ENCODE measurements around the gene ATP11C.

ATP11C gene

DNA sequence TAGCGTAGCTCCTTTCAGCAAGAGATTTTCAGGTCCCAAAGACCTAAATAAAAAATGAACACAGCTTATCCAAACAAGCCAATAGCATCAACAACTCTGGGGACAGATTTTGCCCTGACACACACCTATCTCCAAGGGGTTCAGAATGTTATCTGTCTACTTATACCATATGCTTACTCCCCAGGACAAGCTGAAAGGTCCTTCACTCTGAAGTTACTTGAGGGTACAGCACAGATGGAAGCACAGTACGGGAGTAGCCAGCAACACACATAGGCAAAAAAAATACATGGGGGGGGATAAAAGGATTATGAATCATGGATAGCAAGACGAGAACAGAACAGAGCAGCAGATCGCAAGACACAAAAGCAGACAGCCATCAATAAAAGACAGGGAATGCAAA, 134.2 kb downstream of the ATP11C start:
- Histone ChIP-seq H3K4me3 (ENCODE audit: low read depth in 1 of 2, low read length in 2 of 2) (no peak overlapping the region), H3K9me3 (ENCODE audit: insufficient read depth, low read length, severe bottlenecking) (no peaks in the 10 kb centered on the region), H4K20me1 (ENCODE audit: insufficient read depth, low read length) (no peaks in the 10 kb centered on the region), H3K27ac (ENCODE audit: low read length) (no peak overlapping the region), H3K4me2 (ENCODE audit: insufficient read depth, low read length) (no peak overlapping the region), H2AFZ (ENCODE audit: low read depth, low read length) (no peak overlapping the region), H3K4me1 (ENCODE audit: insufficient read depth, low read length) (no peaks in the 10 kb centered on the region), H3K27me3 (ENCODE audit: insufficient read depth, low read length, poor library complexity) (no peaks in the 10 kb centered on the region), H3K36me3 (ENCODE audit: insufficient read depth, low read length) (peaks cover 24% of the 10 kb centered on the region; the same call in 1 of the 2 replicates), H3K9ac (ENCODE audit: low read depth, low read length) (no peak overlapping the region), H3K79me2 (ENCODE audit: insufficient read depth, low read length) (no peaks in the 10 kb centered on the region)
- ATAC-seq (ENCODE audit: insufficient read depth, low read depth): no peak
- no peak for TF ChIP-seq EZH2 (IDR thresholded peaks at IDR 0.05; ENCODE audit: borderline replicate concordance, low read depth, low read length, severe bottlenecking)
- TF ChIP-seq, protein P1, sequence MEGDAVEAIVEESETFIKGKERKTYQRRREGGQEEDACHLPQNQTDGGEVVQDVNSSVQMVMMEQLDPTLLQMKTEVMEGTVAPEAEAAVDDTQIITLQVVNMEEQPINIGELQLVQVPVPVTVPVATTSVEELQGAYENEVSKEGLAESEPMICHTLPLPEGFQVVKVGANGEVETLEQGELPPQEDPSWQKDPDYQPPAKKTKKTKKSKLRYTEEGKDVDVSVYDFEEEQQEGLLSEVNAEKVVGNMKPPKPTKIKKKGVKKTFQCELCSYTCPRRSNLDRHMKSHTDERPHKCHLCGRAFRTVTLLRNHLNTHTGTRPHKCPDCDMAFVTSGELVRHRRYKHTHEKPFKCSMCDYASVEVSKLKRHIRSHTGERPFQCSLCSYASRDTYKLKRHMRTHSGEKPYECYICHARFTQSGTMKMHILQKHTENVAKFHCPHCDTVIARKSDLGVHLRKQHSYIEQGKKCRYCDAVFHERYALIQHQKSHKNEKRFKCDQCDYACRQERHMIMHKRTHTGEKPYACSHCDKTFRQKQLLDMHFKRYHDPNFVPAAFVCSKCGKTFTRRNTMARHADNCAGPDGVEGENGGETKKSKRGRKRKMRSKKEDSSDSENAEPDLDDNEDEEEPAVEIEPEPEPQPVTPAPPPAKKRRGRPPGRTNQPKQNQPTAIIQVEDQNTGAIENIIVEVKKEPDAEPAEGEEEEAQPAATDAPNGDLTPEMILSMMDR (IDR thresholded peaks at IDR 0.05; ENCODE audit: borderline replicate concordance, extremely low read depth, low read length, poor library complexity, severe bottlenecking): no peak
- DNase-seq: no peak

DNA sequence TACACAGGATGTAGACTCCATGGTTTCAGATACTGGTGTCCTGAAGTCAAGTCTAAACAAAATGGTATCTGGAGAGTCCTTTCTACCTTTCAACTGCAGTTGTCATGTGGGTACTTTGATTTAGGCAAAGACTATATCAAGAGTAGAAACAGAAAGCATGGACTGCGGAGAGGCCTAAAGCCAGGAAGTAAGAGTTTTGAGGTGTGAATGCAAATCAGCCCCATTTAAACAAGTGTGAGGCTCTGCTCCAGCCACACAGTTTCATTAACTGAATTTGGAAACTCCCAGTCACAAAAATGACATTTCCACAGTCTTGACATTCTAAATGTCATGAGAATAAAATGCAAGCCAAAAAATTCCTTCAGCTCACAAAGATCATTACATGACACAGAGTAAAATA, 137.7 kb downstream of the ATP11C start:
- no peak for ATAC-seq (ENCODE audit: insufficient read depth, low read depth)

DNA sequence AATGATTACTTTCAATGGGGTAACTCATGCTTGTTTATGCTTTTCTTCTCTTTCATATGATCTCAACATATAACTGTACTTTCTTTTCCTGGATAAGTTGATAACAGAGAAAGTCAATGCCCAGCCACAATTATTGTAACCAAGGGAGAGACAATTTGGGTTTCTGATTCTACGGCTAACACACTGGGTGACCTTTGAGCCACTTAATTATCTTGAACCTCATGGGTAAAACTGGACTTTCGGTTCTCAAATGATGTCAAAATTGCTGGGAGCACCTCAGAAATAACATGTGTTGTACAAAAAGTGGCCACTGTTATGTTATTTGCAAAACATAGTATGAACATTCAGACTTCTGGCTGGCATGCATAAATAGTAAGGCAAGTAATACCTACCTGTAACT, 145.3 kb downstream of the ATP11C start:
- Histone ChIP-seq H3K4me2 (ENCODE audit: insufficient read depth, low read length) (no peak overlapping the region), H3K79me2 (ENCODE audit: insufficient read depth, low read length) (no peaks in the 10 kb centered on the region), H3K9me3 (ENCODE audit: insufficient read depth, low read length, severe bottlenecking) (no peaks in the 10 kb centered on the region), H3K27me3 (ENCODE audit: insufficient read depth, low read length, poor library complexity) (no peaks in the 10 kb centered on the region), H2AFZ (ENCODE audit: low read depth, low read length) (no peak overlapping the region), H3K4me3 (ENCODE audit: low read depth in 1 of 2, low read length in 2 of 2) (no peak overlapping the region), H3K36me3 (ENCODE audit: insufficient read depth, low read length) (peaks cover 37% of the 10 kb centered on the region), H3K4me1 (ENCODE audit: insufficient read depth, low read length) (no peaks in the 10 kb centered on the region), H3K9ac (ENCODE audit: low read depth, low read length) (no peak overlapping the region), H3K27ac (ENCODE audit: low read length) (no peak overlapping the region), H4K20me1 (ENCODE audit: insufficient read depth, low read length) (no peaks in the 10 kb centered on the region)
- TF ChIP-seq EZH2 (IDR thresholded peaks at IDR 0.05; ENCODE audit: borderline replicate concordance, low read depth, low read length, severe bottlenecking): no peak
- TF ChIP-seq, protein P1 (IDR thresholded peaks at IDR 0.05; ENCODE audit: borderline replicate concordance, extremely low read depth, low read length, poor library complexity, severe bottlenecking): no peak
- ATAC-seq (ENCODE audit: insufficient read depth, low read depth): no peak
- DNase-seq: no peak

More for the DNA sequence above, 137.7 kb downstream of the ATP11C start:
- no peaks in the 10 kb centered on the region for H3K27me3 ChIP-seq (ENCODE audit: insufficient read depth, low read length, poor library complexity)
- no peak overlapping the region for H3K27ac ChIP-seq (ENCODE audit: low read length)
- H3K79me2 ChIP-seq (ENCODE audit: insufficient read depth, low read length): no peaks in the 10 kb centered on the region
- no peak overlapping the region for H3K9ac ChIP-seq (ENCODE audit: low read depth, low read length)
- DNase-seq: no peak
- H3K36me3 ChIP-seq (ENCODE audit: insufficient read depth, low read length): peaks cover 11% of the 10 kb centered on the region; the same call in 1 of the 2 replicates
- TF ChIP-seq EZH2 (IDR thresholded peaks at IDR 0.05; ENCODE audit: borderline replicate concordance, low read depth, low read length, severe bottlenecking): no peak
- TF ChIP-seq, protein P1 (IDR thresholded peaks at IDR 0.05; ENCODE audit: borderline replicate concordance, extremely low read depth, low read length, poor library complexity, severe bottlenecking): no peak
- no peaks in the 10 kb centered on the region for H3K4me1 ChIP-seq (ENCODE audit: insufficient read depth, low read length)
- no peak overlapping the region for H2AFZ ChIP-seq (ENCODE audit: low read depth, low read length)
- H3K9me3 ChIP-seq (ENCODE audit: insufficient read depth, low read length, severe bottlenecking): no peaks in the 10 kb centered on the region
- no peaks in the 10 kb centered on the region for H4K20me1 ChIP-seq (ENCODE audit: insufficient read depth, low read length)
- H3K4me2 ChIP-seq (ENCODE audit: insufficient read depth, low read length): no peak overlapping the region
- no peak overlapping the region for H3K4me3 ChIP-seq (ENCODE audit: low read depth in 1 of 2, low read length in 2 of 2)

DNA sequence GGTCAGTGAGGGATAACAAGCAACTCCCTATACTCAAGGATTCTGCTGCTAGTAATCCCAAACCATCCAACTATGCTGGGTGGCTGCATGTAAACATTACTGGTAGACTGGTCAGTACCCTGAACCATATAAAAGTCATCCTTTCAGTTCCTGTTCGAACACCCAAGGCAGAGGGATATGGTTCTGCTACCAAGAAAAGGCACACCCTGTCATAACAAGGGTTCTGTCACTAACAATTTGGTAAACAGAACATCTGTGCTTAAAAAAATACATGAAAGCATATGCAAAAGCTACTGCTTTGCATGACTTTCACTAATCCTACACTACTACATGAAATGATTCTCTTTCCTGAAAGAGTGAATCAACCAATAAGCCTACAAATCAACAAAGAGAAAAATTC, 148.0 kb downstream of the ATP11C start:
- TF ChIP-seq EZH2 (IDR thresholded peaks at IDR 0.05; ENCODE audit: borderline replicate concordance, low read depth, low read length, severe bottlenecking): no peak
- TF ChIP-seq, protein P1 (IDR thresholded peaks at IDR 0.05; ENCODE audit: borderline replicate concordance, extremely low read depth, low read length, poor library complexity, severe bottlenecking): no peak
- no peak overlapping the region for H3K27ac ChIP-seq (ENCODE audit: low read length)

More for the DNA sequence above, 148.0 kb downstream of the ATP11C start:
- H3K9ac ChIP-seq (ENCODE audit: low read depth, low read length): no peak overlapping the region
- no peaks in the 10 kb centered on the region for H3K9me3 ChIP-seq (ENCODE audit: insufficient read depth, low read length, severe bottlenecking)
- H4K20me1 ChIP-seq (ENCODE audit: insufficient read depth, low read length): no peaks in the 10 kb centered on the region
- peaks cover 34% of the 10 kb centered on the region for H3K36me3 ChIP-seq (ENCODE audit: insufficient read depth, low read length)
- DNase-seq: no peak
- no peak overlapping the region for H3K4me2 ChIP-seq (ENCODE audit: insufficient read depth, low read length)
- ATAC-seq (ENCODE audit: insufficient read depth, low read depth): no peak
- no peak overlapping the region for H2AFZ ChIP-seq (ENCODE audit: low read depth, low read length)
- no peak overlapping the region for H3K4me3 ChIP-seq (ENCODE audit: low read depth in 1 of 2, low read length in 2 of 2)
- no peaks in the 10 kb centered on the region for H3K27me3 ChIP-seq (ENCODE audit: insufficient read depth, low read length, poor library complexity)
- no peaks in the 10 kb centered on the region for H3K79me2 ChIP-seq (ENCODE audit: insufficient read depth, low read length)
- H3K4me1 ChIP-seq (ENCODE audit: insufficient read depth, low read length): no peaks in the 10 kb centered on the region

Measured in DND-41 (cell line).